Activated CD4-positive, alpha-beta memory T cell treated with anti-CD3 and anti-CD28 coated beads for 36 hours (primary cell): ENCODE data around the gene SYMPK. TPM values are rescaled to one million over a fixed set of nuclear protein-coding genes. Genes with fewer than 3 reads are reported as not detected.

Experiments used
- CTCF ChIA-PET: fragments of 350-600 bp; sonication (Branson Sonifier 250); formaldehyde crosslinking; loops from one replicate; lab custom pipeline; 2021; ENCODE audit warnings: antibody characterized with exemption, inconsistent platforms; lab: Charles Lee
- POLR2A ChIA-PET: fragments of 350-600 bp; sonication (Branson Sonifier 250); formaldehyde crosslinking; loops from one replicate; lab custom pipeline; 2021; ENCODE audit warnings: antibody characterized with exemption; lab: Charles Lee
- DNase-seq: peaks from one replicate; pipeline ENCODE4 v3.0.0-alpha.2; 2020
- H3K27ac Mint-ChIP-seq: one replicate; pipeline ENCODE4 v1.8.0; 2021; ENCODE audit warnings: mixed read lengths
- H3K27me3 Mint-ChIP-seq: one replicate; pipeline ENCODE4 v1.8.0; 2021; ENCODE audit warnings: mixed read lengths
- H3K36me3 Mint-ChIP-seq: one replicate; pipeline ENCODE4 v1.8.0; 2021; ENCODE audit warnings: mixed read lengths
- H3K4me1 Mint-ChIP-seq: one replicate; pipeline ENCODE4 v1.8.0; 2021; ENCODE audit warnings: low read depth, mixed read lengths
- H3K4me3 Mint-ChIP-seq: one replicate; pipeline ENCODE4 v1.8.0; 2021; ENCODE audit warnings: mild to moderate bottlenecking, mixed read lengths
- H3K9me3 Mint-ChIP-seq: one replicate; pipeline ENCODE4 v1.8.0; 2021; ENCODE audit warnings: mixed read lengths
- intact Hi-C: fragments of 100-400 bp; cut with micrococcal nuclease; formaldehyde crosslinking; loops from one replicate; pipeline ENCODE4 v1.15.1; 2023
- total RNA-seq, 2 experiments: library from RNA; stranded (reverse); gene quantifications; one replicate each; pipeline ENCODE4 v1.2.3, GENCODE V29; 2021

The SYMPK gene
- total RNA-seq, 2 experiments from 2014 or later = 87.8 to 91.6 TPM

GRCh38 chr19:45834970-45835369 lies 28.0 kb downstream of the SYMPK start:
- ChIA-PET CTCF (no interaction called here), POLR2A (no interaction called here)
- Mint-ChIP-seq H3K9me3 (peaks cover 3% of the 10 kb centered on the region), H3K4me3 (no peak overlapping the region), H3K27ac (no peak overlapping the region), H3K36me3 (peaks cover 54% of the 10 kb centered on the region), H3K27me3 (no peaks in the 10 kb centered on the region), H3K4me1 (no peaks in the 10 kb centered on the region)
- intact Hi-C loops = no loop called here
- no peak for DNase-seq

DNA sequence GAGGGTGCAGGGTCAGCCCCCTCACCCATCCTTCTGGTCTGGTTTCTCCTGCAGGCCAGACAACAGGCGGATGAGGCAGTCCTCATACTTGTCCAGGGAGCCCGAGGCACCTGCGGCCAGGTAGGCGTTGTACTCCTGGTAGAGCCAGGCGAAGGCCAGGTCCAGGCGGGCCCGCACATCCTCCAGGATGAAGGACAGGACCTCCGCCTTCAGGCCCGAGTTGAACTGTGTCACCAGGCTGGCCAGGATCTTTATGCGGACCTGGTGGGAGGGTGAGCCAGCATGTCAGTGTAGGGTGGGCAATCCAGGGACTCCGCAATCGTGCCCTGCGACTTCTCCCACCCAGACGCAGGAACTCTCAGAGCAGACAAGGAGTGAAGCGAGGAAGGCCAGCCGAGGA lies 34.0 kb downstream of the SYMPK start:
- H3K36me3 Mint-ChIP-seq = peaks cover 45% of the 10 kb centered on the region
- no peak overlapping the region for H3K4me3 Mint-ChIP-seq
- H3K27me3 Mint-ChIP-seq = no peaks in the 10 kb centered on the region
- intact Hi-C loops = no loop called here
- CTCF ChIA-PET = interaction anchor here (1.1 to 2.6 kb wide), 2 partner anchors 12 to 34 kb away, joined by 3 to 9 read pairs; partner anchors contain the start of gene SYMPK
- no peaks in the 10 kb centered on the region for H3K4me1 Mint-ChIP-seq
- no peaks in the 10 kb centered on the region for H3K9me3 Mint-ChIP-seq
- no peak overlapping the region for H3K27ac Mint-ChIP-seq
- DNase-seq = no peak
- POLR2A ChIA-PET = no interaction called here

DNA sequence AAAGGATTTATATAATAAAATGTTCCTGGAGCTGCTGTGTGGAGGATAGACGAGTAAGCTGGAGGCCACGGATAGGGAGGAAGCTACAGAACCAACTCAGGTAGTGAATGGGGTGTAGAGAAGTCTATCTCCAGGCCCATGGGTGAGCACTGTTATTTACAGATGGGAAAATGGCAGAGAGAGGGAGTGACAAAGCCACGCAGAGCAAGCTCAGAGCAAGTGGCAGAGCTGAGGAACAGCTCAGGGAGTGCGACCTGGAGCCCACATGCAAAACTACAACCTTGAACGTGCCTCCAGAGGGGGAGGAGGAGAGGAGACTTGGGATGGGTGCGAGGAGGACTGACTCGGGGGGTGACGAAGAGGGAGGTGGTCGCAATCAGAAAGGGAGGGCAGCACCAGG lies 34.4 kb downstream of the SYMPK start:
- ChIA-PET CTCF (interaction anchor here (1.1 to 2.6 kb wide), 2 partner anchors 10 to 12 kb away, joined by 3 to 9 read pairs; no protein-coding TSS in a partner anchor), POLR2A (interaction anchor here (1.0 to 1.2 kb wide), 2 partner anchors 10 to 12 kb away, joined by 3 read pairs; no protein-coding TSS in a partner anchor)
- intact Hi-C loops = no loop called here
- H3K27ac Mint-ChIP-seq = no peak overlapping the region
- H3K27me3 Mint-ChIP-seq = no peaks in the 10 kb centered on the region
- H3K4me1 Mint-ChIP-seq = no peaks in the 10 kb centered on the region
- H3K9me3 Mint-ChIP-seq = no peaks in the 10 kb centered on the region
- peaks cover 43% of the 10 kb centered on the region for H3K36me3 Mint-ChIP-seq
- no peak overlapping the region for H3K4me3 Mint-ChIP-seq
- no peak for DNase-seq

DNA sequence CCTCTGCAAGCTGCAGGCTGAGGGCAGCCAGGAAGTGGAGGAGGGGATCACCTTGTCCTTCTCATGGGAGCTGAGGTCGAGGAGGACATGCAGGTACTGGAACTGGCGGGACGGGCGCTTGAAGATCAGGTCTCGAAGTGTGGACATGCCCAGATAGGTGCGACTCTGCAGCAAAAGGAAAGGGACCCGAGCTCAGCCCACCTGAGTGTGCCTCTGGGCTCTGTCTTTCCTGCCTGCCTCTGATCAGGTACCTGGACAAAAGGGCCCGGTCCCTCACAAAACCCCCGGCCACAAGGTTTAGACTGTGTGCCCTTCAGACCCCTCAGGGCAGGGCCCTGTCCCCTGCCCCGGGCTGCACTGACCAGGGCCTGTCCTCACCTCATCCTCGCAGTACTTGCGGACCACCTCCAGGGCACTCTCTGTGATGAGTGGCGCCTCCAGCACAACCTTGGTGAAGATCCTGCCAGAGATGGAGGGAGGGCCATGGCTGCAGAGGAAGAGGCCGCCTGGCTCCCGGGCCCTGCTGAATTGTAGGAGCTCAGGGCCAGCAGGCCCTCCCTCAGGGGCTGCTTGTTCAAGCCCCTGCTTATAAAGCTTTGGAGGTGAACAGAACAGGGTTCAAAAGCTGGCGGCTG lies 35.4 kb downstream of the SYMPK start:
- DNase-seq = no peak
- Mint-ChIP-seq H3K27ac (no peak overlapping the region), H3K4me1 (no peaks in the 10 kb centered on the region), H3K9me3 (no peaks in the 10 kb centered on the region), H3K36me3 (peaks cover 42% of the 10 kb centered on the region), H3K27me3 (no peaks in the 10 kb centered on the region), H3K4me3 (no peak overlapping the region)
- intact Hi-C loops = no loop called here
- CTCF ChIA-PET = interaction anchor here (1.1 to 2.6 kb wide), 2 partner anchors 9 to 11 kb away, joined by 3 to 9 read pairs; no protein-coding TSS in a partner anchor
- POLR2A ChIA-PET = interaction anchor here (1.0 to 1.2 kb wide), 2 partner anchors 9 to 11 kb away, joined by 3 read pairs; no protein-coding TSS in a partner anchor

- intact Hi-C loops = no loop called here
- Mint-ChIP-seq H3K4me3 (no peak overlapping the region), H3K36me3 (peaks cover 40% of the 10 kb centered on the region), H3K4me1 (no peaks in the 10 kb centered on the region), H3K9me3 (no peaks in the 10 kb centered on the region), H3K27me3 (no peaks in the 10 kb centered on the region), H3K27ac (no peak overlapping the region)
- CTCF ChIA-PET = interaction anchor here (0.9 kb wide), 1 partner anchor 10 kb away, joined by 4 read pairs; no protein-coding TSS in a partner anchor
- no peak for DNase-seq
- POLR2A ChIA-PET = no interaction called here
These were observed 36.0 kb downstream of the SYMPK start for GRCh38 chr19:45826934-45827333.

DNA sequence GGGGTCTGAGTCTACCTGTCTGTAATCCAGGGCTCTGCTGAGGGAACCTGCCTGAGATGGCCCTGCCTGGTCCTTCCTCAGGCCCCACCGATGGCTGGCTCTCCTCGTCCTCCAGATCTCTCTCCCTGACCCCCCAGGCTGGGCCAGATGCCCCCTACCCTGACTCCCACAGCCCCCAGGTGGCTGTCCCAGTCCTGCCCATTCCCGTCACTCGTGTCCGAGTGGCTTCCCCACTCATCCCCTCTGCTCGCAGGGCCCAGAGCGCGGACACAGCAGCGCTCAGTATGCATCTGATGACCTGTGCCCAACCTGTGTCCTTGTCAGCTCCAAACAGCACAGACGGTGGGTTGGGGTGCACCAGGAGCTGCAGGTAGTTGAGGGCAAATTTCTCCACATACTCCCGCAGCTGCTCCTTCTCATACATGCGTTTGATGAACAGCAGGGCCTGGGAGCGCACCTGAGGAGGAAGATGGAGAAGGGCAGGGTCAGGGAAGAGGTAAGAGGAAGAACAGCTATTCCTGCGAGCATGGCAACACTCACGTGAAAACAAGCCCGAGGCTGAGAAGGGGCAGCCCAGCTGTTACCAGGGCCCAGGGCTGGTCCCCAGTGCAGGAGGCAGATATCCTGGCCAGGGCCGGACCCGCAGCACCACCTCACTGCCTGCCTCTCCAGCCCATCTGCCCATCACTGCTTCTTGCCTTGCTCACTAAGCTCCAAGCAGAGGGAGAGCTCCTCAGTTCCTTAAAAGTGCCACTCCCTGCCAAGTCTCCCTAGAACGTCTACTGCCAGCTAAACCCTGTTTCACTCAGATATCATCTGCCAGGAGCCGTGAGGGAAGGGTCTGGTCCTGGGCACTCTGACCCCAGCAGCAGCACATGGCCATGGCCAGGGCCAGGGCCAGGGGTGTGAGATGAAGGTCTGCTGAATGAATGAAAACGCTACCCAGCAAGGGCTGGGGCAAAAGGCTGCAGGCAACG lies 36.7 kb downstream of the SYMPK start:
- Mint-ChIP-seq H3K27ac (no peak overlapping the region), H3K27me3 (no peaks in the 10 kb centered on the region), H3K4me3 (no peak overlapping the region), H3K4me1 (no peaks in the 10 kb centered on the region), H3K9me3 (no peaks in the 10 kb centered on the region), H3K36me3 (peaks cover 35% of the 10 kb centered on the region)
- intact Hi-C loops = no loop called here
- no peak for DNase-seq
- POLR2A ChIA-PET = no interaction called here
- CTCF ChIA-PET = interaction anchor here (0.6 to 0.9 kb wide), 2 partner anchors 9 to 102 kb away, joined by 4 to 5 read pairs; no protein-coding TSS in a partner anchor

DNA sequence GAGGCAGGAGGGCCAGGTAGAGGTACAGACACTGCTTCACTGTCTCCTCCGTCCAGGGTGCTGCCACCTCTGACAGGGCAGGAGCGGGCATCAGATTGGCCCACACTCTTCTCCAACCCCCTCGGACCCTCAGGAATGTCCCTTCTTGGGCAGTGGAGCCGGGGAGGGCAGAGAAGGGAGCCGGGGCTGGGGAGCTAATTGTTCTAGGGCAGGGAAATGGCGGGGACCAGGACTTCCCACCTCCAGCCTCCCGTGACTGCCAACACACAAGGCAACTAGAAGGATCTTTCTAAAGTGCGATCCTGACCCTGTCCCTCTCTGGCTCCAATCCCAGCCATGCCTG lies 37.7 kb downstream of the SYMPK start:
- peaks cover 33% of the 10 kb centered on the region for H3K36me3 Mint-ChIP-seq
- H3K9me3 Mint-ChIP-seq = no peaks in the 10 kb centered on the region
- no peak overlapping the region for H3K27ac Mint-ChIP-seq
- no peaks in the 10 kb centered on the region for H3K27me3 Mint-ChIP-seq
- ChIA-PET POLR2A (no interaction called here), CTCF (no interaction called here)
- H3K4me1 Mint-ChIP-seq = no peaks in the 10 kb centered on the region
- no peak overlapping the region for H3K4me3 Mint-ChIP-seq
- intact Hi-C loops = no loop called here
- DNase-seq = no peak

DNA sequence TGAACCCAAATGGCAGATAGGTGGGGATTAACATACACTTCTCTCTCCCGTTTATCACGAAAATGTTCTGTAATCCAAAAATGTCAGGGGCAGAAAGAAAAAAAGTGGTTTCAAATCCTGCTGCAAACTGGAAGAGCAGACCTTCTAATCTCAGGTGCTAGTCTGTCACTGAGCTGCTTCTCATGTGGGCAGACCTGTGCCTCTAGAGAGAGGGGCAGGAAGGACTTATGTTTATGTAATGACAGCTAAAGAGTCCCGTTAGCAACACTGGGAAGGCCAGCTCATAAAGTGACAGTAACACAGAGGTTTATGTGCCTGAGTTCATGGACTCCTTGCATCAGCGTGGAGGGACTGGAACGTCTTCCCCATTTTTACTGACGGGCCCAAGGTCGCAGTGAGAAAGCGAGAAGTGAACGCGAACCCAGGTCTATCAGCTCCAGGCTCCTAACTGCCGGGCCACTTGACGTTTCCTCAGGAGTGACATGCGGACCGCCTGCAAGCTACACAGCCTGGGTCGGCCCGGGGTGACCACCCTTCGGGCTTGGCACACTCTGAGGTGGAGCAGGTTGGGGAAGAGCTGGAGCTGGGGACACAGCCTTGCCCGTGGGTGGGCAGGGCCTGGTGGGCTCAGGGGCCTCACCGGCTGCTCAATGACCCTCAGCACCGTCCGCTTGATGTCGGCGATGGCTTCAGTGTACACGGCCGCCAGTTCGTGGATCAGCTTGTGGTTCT lies 38.2 kb downstream of the SYMPK start:
- H3K27me3 Mint-ChIP-seq = no peaks in the 10 kb centered on the region
- intact Hi-C loops = no loop called here
- no peak overlapping the region for H3K4me3 Mint-ChIP-seq
- POLR2A ChIA-PET = no interaction called here
- no peak for DNase-seq
- H3K27ac Mint-ChIP-seq = no peak overlapping the region
- no peaks in the 10 kb centered on the region for H3K9me3 Mint-ChIP-seq
- H3K36me3 Mint-ChIP-seq = peaks cover 28% of the 10 kb centered on the region
- CTCF ChIA-PET = interaction anchor here (0.9 to 1.4 kb wide), 2 partner anchors 12 to 55 kb away, joined by 3 to 5 read pairs; partner anchors contain the start of gene SIX5
- H3K4me1 Mint-ChIP-seq = no peaks in the 10 kb centered on the region

DNA sequence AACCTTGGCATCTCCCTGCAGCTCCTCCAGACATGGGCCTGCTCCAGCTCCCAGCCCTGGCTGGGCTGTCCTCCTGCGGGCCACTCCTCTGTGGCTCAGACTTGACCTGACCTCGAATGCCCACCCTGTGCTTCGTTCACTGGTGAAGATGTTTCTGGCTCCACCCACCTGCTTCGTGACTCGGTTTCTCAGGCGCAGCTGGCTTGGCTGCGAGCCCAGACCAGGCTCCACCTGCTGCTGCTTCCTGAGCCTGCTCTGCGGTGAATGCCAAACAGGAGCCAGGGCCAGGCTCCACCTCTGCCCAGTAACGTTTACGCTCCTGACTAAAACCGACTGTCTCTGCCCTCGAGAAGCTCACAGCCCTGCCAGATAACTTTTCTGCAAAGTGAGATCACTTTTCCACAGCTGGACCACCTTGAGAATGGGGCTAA lies 38.9 kb downstream of the SYMPK start:
- no peak overlapping the region for H3K4me3 Mint-ChIP-seq
- POLR2A ChIA-PET = no interaction called here
- H3K4me1 Mint-ChIP-seq = no peaks in the 10 kb centered on the region
- peaks cover 23% of the 10 kb centered on the region for H3K36me3 Mint-ChIP-seq
- CTCF ChIA-PET = interaction anchor here (0.9 to 1.4 kb wide), 2 partner anchors 11 to 55 kb away, joined by 3 to 5 read pairs; partner anchors contain the start of gene SIX5
- no peak for DNase-seq
- no peaks in the 10 kb centered on the region for H3K9me3 Mint-ChIP-seq
- no peak overlapping the region for H3K27ac Mint-ChIP-seq
- H3K27me3 Mint-ChIP-seq = no peaks in the 10 kb centered on the region
- intact Hi-C loops = no loop called here

DNA sequence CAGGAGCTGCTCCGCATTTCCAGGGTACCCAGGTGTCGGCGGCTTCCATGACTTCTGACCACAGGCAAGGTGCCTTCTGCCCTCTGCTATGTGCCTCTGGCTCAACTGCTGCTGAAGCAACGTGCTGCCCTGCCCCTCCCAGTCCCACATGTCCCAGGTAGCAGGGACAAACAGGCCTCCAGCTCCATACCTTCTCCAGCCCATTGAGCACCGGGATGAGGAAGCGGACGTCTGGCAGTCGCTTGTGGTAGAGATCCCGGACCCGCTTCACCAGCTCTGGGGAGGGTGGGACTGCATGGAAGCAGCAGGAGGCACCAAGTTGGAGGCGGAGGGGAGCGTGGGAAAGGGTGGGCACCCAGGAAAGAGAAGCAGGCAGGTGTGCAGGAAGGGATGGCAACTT lies 39.8 kb downstream of the SYMPK start:
- no peak overlapping the region for H3K4me3 Mint-ChIP-seq
- H3K27me3 Mint-ChIP-seq = no peaks in the 10 kb centered on the region
- intact Hi-C loops = no loop called here
- no peaks in the 10 kb centered on the region for H3K4me1 Mint-ChIP-seq
- ChIA-PET CTCF (interaction anchor here (1.4 kb wide), 1 partner anchor 11 kb away, joined by 3 read pairs; no protein-coding TSS in a partner anchor), POLR2A (interaction anchor here (0.6 kb wide), 1 partner anchor 62 kb away, joined by 3 read pairs; no protein-coding TSS in a partner anchor)
- no peaks in the 10 kb centered on the region for H3K9me3 Mint-ChIP-seq
- H3K36me3 Mint-ChIP-seq = peaks cover 15% of the 10 kb centered on the region
- DNase-seq = no peak
- H3K27ac Mint-ChIP-seq = no peak overlapping the region

DNA sequence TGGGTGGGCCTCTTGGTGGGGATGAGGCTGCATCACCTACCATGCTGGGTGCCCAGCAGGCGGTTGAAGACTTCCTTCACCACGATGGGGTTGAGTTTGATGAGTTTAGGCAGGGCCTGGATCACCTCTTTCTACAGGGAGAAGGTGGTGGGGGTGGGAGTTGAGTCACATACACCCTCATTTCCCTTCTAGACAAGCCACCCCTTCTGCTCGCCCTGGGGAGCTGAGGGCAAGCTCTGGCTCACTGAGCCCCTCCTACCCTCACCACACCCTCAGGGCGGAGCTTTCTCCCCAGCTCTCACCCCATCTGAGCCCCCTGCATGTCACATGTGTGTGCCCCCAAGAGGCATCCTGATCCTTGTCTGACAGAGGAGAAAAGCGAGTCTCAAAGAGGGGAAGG lies 40.2 kb downstream of the SYMPK start:
- intact Hi-C loops = no loop called here
- CTCF ChIA-PET = interaction anchor here (0.8 kb wide), 1 partner anchor 54 kb away, joined by 3 read pairs; the partner anchor contains the start of gene SIX5
- H3K4me3 Mint-ChIP-seq = no peak overlapping the region
- POLR2A ChIA-PET = interaction anchor here (0.6 kb wide), 1 partner anchor 10 kb away, joined by 3 read pairs; no protein-coding TSS in a partner anchor
- H3K27me3 Mint-ChIP-seq = no peaks in the 10 kb centered on the region
- no peaks in the 10 kb centered on the region for H3K4me1 Mint-ChIP-seq
- no peaks in the 10 kb centered on the region for H3K9me3 Mint-ChIP-seq
- H3K36me3 Mint-ChIP-seq = peaks cover 12% of the 10 kb centered on the region
- DNase-seq = no peak
- H3K27ac Mint-ChIP-seq = no peak overlapping the region
